A549 treated with CORT108297 at 1 μM for 4 hours (cell line): ENCODE measurements around the gene PVR. TPM values are rescaled to one million over a fixed set of nuclear protein-coding genes. Genes with fewer than 3 reads are reported as not detected.

Source experiments
- total RNA-seq: library from RNA; stranded (reverse); fragments of 200-300 nt; extraction: Qiagen RNA extraction; gene quantifications from 5 replicates; pipeline ENCODE4 v1.2.3, GENCODE V29; 2022

The PVR gene
- total RNA-seq: 102 to 126 TPM (median 116 TPM) in 5 replicates

GRCh38 chr19:44643605-44644401 is at the start of gene PVR:
Gene PVR, plus strand, starts transcription at chr19:44643910. Its CDS starts 187 bp downstream, at chr19:44644097.

GRCh38 chr19:44613295-44614178 is 30.2 kb upstream of the PVR start, which contains the start of gene IGSF23:
Gene IGSF23, plus strand, starts transcription at chr19:44613563. Its CDS starts 83 bp downstream, at chr19:44613646.

GRCh38 chr19:44671400-44671799 is 27.7 kb downstream of the PVR start, which contains the start of gene CEACAM19:
Gene CEACAM19, plus strand, starts transcription at chr19:44671482. Its CDS starts 450 bp downstream, at chr19:44671932.

GRCh38 chr19:44698492-44699201 is 54.9 kb downstream of the PVR start, which contains the start of gene CEACAM16:
Gene CEACAM16, plus strand, starts transcription at chr19:44699151. Its CDS starts 2,306 bp downstream, at chr19:44701457.

Other genes starting within 250 kb of the PVR start
- gene ZNF285, start 242.3 kb upstream of the PVR start, total RNA-seq: 2.0 to 2.6 TPM (median 2.1 TPM) in 5 replicates
- gene ZNF229, start 195.4 kb upstream of the PVR start, total RNA-seq: 1.9 to 3.4 TPM (median 3.1 TPM) in 5 replicates
- 6.7 to 8.6 TPM (median 8.0 TPM) in 5 replicates for gene ZNF180, start 143.4 kb upstream of the PVR start, total RNA-seq
- 0.05 to 0.08 TPM (median 0.06 TPM) in 5 replicates for gene CEACAM20, start 114.2 kb upstream of the PVR start, total RNA-seq
- 0.23 to 0.57 TPM (median 0.32 TPM) in 5 replicates for gene IGSF23, start 30.3 kb upstream of the PVR start, total RNA-seq
- gene CEACAM19, start 27.6 kb downstream of the PVR start, total RNA-seq: 8.3 to 10.6 TPM (median 9.8 TPM) in 5 replicates
- gene CEACAM16, start 55.2 kb downstream of the PVR start, total RNA-seq: 0.09 to 0.24 TPM (median 0.10 TPM) in 4 of 5 replicates, not detected in the other
- 52.2 to 105 TPM (median 89.5 TPM) in 5 replicates for gene BCL3, start 104.8 kb downstream of the PVR start, total RNA-seq
- not detected in 5 replicates for gene CBLC, start 134.0 kb downstream of the PVR start, total RNA-seq
- 64.2 to 91.6 TPM (median 88.8 TPM) in 5 replicates for gene BCAM, start 165.2 kb downstream of the PVR start, total RNA-seq
- 71.9 to 89.5 TPM (median 86.2 TPM) in 5 replicates for gene NECTIN2, start 202.4 kb downstream of the PVR start, total RNA-seq
- gene TOMM40, start 247.3 kb downstream of the PVR start, total RNA-seq: 183 to 257 TPM (median 247 TPM) in 5 replicates